Kidney epithelial cell (primary cell): ENCODE results near the gene SLC38A6. TPM values are rescaled to one million over a fixed set of nuclear protein-coding genes. Genes with fewer than 3 reads are reported as not detected.
"Not testable (repeated sequence)": the region's sequence is repeated elsewhere in the genome, so short reads cannot be mapped to it uniquely, and the experiment has no call there.

ENCODE experiments used
- DNase-seq: peaks from one replicate; pipeline ENCODE4 v3.0.0-alpha.2; 2010; ENCODE audit warnings: low read depth
- H3K27me3 ChIP-seq: 2 replicates; pipeline ENCODE4 v1.6.0; 2011; ENCODE audit warnings: low read length; ENCODE audit not compliant: control insufficient read depth, insufficient read depth
- H3K36me3 ChIP-seq: 2 replicates; pipeline ENCODE4 v1.5.1; 2011; ENCODE audit warnings: low read length; ENCODE audit not compliant: control insufficient read depth, insufficient read depth
- H3K4me3 ChIP-seq: 2 replicates; pipeline ENCODE4 v1.5.1; 2011; ENCODE audit warnings: low read depth, mild to moderate bottlenecking, control low read depth, low read length
- total RNA-seq: library from RNA; depleted of rRNA; stranded (reverse); fragments of >200 nt; gene quantifications from 2 replicates; pipeline ENCODE4 v1.2.3, GENCODE V29; 2015
- TF ChIP-seq, protein P1 (sequence below): IDR thresholded peaks from 2 replicates; pipeline ENCODE4 v1.5.1; 2011; ENCODE audit warnings: mild to moderate bottlenecking, moderate library complexity, low read length, control low read depth, inconsistent platforms; ENCODE audit not compliant: insufficient read depth, poor library complexity, severe bottlenecking

SLC38A6 gene
- total RNA-seq, 1 donor from 2014 or later, result 16.2 TPM

DNA sequence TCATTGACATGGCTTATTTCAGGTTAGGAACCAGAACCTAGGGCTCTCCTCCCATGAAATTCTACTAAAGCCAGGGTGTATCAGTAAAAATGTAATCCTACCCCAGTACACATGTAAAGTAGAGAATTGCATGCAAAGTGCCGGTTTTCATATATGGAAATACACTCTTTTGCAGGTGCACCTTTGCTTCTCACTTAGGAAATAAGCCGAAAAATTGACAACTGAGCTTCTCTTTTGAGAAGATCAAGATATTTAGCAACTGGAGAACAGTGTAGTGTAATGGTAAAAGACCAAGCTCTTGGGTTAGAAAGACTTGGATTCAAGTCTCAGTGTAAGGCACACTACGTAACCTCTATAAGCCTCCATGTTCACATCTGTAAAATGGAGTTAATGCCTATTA lies 82.4 kb downstream of the SLC38A6 start:
- H3K4me3 ChIP-seq, result no peak overlapping the region
- no peak for DNase-seq
- no peaks in the 10 kb centered on the region for H3K27me3 ChIP-seq
- H3K36me3 ChIP-seq, result no peaks in the 10 kb centered on the region
- TF ChIP-seq, protein P1, sequence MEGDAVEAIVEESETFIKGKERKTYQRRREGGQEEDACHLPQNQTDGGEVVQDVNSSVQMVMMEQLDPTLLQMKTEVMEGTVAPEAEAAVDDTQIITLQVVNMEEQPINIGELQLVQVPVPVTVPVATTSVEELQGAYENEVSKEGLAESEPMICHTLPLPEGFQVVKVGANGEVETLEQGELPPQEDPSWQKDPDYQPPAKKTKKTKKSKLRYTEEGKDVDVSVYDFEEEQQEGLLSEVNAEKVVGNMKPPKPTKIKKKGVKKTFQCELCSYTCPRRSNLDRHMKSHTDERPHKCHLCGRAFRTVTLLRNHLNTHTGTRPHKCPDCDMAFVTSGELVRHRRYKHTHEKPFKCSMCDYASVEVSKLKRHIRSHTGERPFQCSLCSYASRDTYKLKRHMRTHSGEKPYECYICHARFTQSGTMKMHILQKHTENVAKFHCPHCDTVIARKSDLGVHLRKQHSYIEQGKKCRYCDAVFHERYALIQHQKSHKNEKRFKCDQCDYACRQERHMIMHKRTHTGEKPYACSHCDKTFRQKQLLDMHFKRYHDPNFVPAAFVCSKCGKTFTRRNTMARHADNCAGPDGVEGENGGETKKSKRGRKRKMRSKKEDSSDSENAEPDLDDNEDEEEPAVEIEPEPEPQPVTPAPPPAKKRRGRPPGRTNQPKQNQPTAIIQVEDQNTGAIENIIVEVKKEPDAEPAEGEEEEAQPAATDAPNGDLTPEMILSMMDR, result no peak

GRCh38 chr14:61064210-61064609 lies 83.2 kb downstream of the SLC38A6 start:
- Histone ChIP-seq H3K36me3 (no peaks in the 10 kb centered on the region), H3K27me3 (no peaks in the 10 kb centered on the region)

DNA sequence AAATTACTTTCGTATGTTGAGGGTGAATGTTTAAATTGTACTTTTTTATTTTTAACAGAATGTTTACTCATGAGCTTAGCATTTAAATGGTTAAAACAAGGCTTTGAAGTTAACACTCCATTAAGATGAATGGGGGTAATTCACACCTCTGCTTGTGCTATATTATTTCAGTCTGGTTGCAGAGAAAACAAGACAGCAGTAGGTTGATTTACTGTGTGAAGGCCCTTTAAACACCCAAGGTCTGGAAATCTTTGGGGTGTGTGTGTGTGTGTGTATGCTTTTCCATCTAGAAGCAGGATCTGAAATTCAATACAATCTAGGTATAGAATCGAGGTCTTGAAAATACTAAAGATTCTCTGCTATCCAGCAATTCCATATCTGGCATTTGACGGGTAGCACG lies 83.8 kb downstream of the SLC38A6 start:
- H3K27me3 ChIP-seq, result no peaks in the 10 kb centered on the region
- TF ChIP-seq, protein P1, result no peak
- no peak overlapping the region for H3K4me3 ChIP-seq
- no peak for DNase-seq
- no peaks in the 10 kb centered on the region for H3K36me3 ChIP-seq

More at GRCh38 chr14:61064210-61064609, 83.2 kb downstream of the SLC38A6 start:
- TF ChIP-seq, protein P1, result no peak
- DNase-seq, result no peak
- H3K4me3 ChIP-seq, result no peak overlapping the region

GRCh38 chr14:61065656-61066055 lies 84.6 kb downstream of the SLC38A6 start:
- H3K27me3 ChIP-seq, result no peaks in the 10 kb centered on the region
- H3K4me3 ChIP-seq, result no peak overlapping the region
- no peak for DNase-seq
- TF ChIP-seq, protein P1, result no peak
- no peaks in the 10 kb centered on the region for H3K36me3 ChIP-seq

DNA sequence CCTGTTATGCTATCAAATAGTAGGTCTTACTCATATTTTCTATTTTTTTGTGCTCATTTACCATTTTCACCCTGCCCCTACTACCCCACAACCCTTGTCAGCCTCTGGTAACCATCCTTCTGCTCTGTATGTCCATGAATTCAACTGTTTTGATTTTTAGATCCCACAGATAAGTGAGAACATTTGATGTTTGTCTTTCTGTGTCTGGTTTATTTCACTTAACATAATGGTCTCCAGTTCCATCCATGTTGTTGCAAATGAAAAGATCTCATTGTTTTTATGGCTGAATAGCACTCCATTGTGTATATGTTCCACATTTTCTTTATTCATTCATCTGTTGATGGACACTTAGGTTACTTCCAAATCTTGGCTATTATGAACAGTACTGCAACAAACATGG lies 91.4 kb downstream of the SLC38A6 start:
- H3K4me3 ChIP-seq, H3K36me3 ChIP-seq, H3K27me3 ChIP-seq, DNase-seq: not testable (repeated sequence)

GRCh38 chr14:61074852-61075251 lies 93.8 kb downstream of the SLC38A6 start:
- Histone ChIP-seq H3K4me3 (no peak overlapping the region), H3K27me3 (no peaks in the 10 kb centered on the region), H3K36me3 (no peaks in the 10 kb centered on the region)
- TF ChIP-seq, protein P1, result no peak
- DNase-seq, result no peak
